GM20431 (cell line): ENCODE data around the gene PHPT1.
"Not testable (repeated sequence)": the region's sequence is repeated elsewhere in the genome, so short reads cannot be mapped to it uniquely, and the experiment has no call there.

ENCODE experiments used
- in situ Hi-C: fragments of 300-500 bp; cut with MseI, MboI; formaldehyde crosslinking; loops from one replicate; pipeline ENCODE4 v1.15.0; 2020; ENCODE audit warnings: low sequenced_read_pairs; ENCODE audit not compliant: unreplicated experiment

PHPT1 gene

DNA sequence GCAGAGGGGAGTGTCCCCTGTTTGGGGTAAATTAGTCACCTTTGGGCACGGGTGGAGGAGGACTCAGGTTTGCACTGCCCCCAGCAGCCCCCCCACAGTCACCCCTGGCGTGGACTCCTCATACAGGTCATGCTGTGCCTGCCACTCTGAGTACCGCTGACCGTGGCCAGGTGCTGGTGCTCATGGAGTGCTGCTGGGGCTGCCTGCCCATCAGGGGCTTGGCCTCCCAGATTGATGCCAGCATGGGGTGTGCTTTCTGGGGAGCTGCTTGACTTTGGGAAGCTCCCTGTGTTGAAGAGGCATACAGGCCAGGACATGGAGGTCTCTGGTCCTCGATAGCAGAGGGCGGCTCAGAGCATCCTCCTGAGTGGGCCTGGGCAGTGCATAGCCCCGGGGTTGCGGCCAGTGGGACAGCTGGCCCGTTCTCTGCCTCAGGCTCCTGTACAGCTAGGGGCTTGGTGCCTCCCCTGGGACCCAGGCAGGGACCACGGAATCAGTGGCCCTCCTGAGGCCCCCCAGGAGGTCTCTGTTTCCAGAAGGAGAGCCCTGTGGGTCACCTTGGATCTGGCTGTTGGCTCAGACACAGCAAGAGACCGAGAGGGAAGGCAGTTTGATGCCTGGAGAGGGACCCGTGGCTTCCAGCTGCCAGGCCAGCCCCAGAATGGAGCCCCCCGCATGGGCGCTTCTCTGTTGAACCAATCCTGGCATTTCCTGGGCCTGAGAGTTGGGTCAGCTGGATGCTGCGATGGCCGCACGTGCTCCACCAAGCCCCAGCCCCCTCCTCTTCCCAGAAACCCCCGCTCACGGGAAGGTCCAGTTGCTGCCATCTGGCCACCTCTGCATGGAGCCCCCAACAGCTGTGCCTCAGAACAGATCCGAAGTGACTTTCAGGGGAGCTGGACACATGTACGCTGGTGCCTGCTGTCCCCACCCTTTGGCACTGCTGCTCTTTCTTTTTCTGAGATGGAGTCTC is 13.0 kb upstream of the PHPT1 start:
- in situ Hi-C loops, result no loop called here

- in situ Hi-C loops, result no loop called here
These were observed 11.9 kb upstream of the PHPT1 start for GRCh38 chr9:136837146-136837855.

GRCh38 chr9:136837856-136838277 is 11.3 kb upstream of the PHPT1 start:
- in situ Hi-C loops, result not testable (repeated sequence)

- in situ Hi-C loops, result no loop called here
These were observed 10.6 kb upstream of the PHPT1 start for GRCh38 chr9:136838314-136839228.

- in situ Hi-C loops, result no loop called here
These were observed 9.7 kb upstream of the PHPT1 start for GRCh38 chr9:136839229-136840139.

DNA sequence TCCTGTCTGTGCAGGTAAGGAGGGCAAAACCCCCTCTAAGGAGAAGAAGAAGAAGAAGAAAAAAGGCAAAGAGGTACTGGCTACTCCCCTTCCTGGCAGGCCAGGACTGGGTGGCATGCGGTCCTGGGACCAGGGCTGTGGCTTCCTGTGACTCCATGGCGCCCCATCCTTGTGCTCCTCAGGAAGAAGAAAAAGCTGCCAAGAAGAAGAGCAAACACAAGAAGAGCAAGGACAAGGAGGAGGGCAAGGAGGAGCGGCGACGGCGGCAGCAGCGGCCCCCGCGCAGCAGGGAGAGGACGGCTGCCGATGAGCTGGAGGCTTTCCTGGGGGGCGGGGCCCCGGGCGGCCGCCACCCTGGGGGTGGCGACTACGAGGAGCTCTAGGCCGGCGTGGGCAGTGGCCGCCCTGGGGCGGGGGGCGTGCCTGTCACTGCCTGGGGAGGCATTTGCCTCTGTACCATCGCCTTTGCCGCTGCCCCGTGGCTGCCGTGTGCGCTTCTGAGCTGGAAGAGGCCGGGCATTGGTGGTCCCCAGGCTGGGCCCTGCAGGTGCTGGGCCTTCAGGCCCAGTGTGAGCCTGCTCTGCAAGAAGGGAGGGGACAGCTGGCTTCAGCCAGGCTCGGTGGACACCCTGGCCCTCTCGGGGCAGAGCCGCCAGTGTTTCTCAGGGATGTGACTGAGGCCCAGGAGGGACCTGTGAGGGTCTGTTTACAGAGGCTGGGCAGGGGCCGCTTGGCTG is 8.9 kb upstream of the PHPT1 start:
- in situ Hi-C loops, result no loop called here

DNA sequence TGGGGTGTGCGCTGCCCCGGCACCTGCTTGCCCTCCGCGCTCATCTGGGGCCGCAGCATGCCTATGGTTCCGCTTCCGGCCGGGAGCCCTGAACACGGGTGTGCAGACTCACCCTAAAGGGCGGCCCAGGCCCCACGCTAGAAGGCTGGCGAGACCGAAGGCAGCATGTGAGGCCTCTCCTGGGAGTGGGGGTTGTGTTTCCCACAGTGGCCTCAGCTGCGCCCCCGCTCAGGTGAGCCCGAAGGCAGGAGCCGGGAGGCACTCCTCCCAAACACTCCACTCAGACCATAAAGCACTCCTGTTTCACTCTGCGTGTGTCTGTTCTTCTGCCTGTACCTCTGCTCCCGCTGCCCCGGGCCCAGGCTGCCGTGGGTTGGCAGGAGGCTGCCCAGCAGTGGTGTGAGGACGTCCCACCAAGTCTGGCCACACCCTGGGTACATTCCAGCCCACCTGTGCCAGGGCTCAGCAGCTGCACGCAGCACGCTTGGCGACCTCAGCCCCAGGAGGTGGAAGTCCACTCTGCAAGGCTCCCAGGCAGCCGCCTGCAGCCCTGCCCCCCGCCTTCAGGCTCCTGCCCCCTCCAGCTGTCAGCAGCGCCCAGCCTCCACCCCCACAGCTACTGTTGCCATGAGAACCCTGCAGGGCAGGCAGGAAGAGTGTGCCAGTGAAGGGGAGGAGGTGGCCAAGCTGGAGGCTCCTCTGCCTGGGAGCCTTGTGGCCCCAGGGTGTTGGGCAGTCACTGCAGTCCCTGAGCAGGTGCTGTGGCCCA is 8.1 kb upstream of the PHPT1 start:
- in situ Hi-C loops, result no loop called here

DNA sequence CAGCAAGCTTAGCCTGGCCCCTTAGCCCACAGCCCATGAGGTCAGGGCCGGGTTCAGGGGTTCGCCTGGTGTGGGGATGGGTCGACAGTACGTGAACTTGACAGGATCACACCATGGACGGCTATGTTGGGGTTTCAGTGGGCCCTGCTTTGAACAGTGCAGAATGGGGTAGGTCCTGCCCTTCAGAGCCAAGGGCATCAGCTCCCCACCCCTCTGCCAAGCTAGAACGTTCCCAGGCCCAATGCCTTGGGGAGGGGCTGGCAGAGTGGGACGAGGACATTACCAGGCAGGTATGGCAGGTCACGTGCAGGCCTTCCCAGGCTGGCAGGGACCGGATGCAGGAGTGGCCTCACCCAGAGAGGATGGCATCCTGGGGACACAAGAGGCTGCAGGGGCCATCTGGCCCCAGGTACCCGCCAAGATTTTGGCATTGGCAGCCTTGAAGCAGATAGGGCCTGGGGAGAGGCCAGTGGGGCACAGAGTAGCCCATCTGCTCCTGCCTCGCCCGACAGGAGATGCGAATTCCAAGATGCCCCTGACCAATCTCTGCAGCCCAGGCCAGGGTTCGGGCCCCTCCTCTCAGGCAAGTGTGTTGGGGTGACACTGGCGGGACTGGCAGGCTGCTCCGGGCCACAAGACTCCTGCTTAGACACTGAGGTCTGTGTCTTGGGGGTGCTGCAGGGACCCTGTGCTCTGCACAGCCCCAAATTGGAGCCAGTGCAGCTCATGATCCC is 7.4 kb upstream of the PHPT1 start:
- in situ Hi-C loops, result not testable (repeated sequence)

GRCh38 chr9:136842380-136842948 is 6.7 kb upstream of the PHPT1 start, which contains the start of gene AJM1:
TSS of gene AJM1 (plus strand) at chr9:136842478. CDS start at chr9:136844415, 1,937 bp downstream.
- in situ Hi-C loops, result not testable (repeated sequence)

- in situ Hi-C loops, result not testable (repeated sequence)
These were observed 5.9 kb upstream of the PHPT1 start for GRCh38 chr9:136843159-136843800.

GRCh38 chr9:136843801-136844740 is 5.1 kb upstream of the PHPT1 start:
- in situ Hi-C loops, result not testable (repeated sequence)

GRCh38 chr9:136844761-136845464 is 4.3 kb upstream of the PHPT1 start:
- in situ Hi-C loops, result no loop called here

- in situ Hi-C loops, result no loop called here
These were observed 3.5 kb upstream of the PHPT1 start for GRCh38 chr9:136845465-136846260.
